Tibial nerve (tissue), 4 donors: Measurements from ENCODE around the gene RBBP5. TPM values are rescaled to one million over a fixed set of nuclear protein-coding genes. Genes with fewer than 3 reads are reported as not detected.
"Not testable (repeated sequence)": the region's sequence is repeated elsewhere in the genome, so short reads cannot be mapped to it uniquely, and the experiment has no call there.

Experiments
- DNase-seq, 2 donors: peaks; one replicate each; pipeline ENCODE4 v3.0.0-alpha.2; 2019; ENCODE audit warnings: low spot score in 2 of 2
- H3K27ac ChIP-seq, 4 donors: fragments of 200-600 bp; sonication (generic) in 3 of 4; one replicate each; pipeline ENCODE4 v1.5.1; 2017 to 2019; ENCODE audit warnings: mild to moderate bottlenecking in 1 of 4
- H3K27me3 ChIP-seq, 2 donors: fragments of 200-600 bp; sonication (generic) in 1 of 2; one replicate each; pipeline versions ENCODE4 v1.5.1 to v1.6.0; 2017 to 2019
- H3K36me3 ChIP-seq, 3 donors: fragments of 200-600 bp; sonication (generic); one replicate each; pipeline ENCODE4 v1.5.1; 2018 to 2019
- H3K4me1 ChIP-seq, 4 donors: fragments of 200-600 bp; sonication (generic) in 3 of 4; one replicate each; pipeline ENCODE4 v1.5.1; 2017 to 2019
- H3K4me3 ChIP-seq, 4 donors: fragments of 200-600 bp; sonication (generic) in 3 of 4; one replicate each; pipeline ENCODE4 v1.5.1; 2017 to 2019; ENCODE audit warnings: mild to moderate bottlenecking in 1 of 4, moderate library complexity in 1 of 4
- H3K9me3 ChIP-seq, 4 donors: fragments of 200-600 bp; sonication (generic) in 3 of 4; one replicate each; pipeline ENCODE4 v1.5.1; 2017 to 2019
- EP300 ChIP-seq, 2 donors: sonication (generic); formaldehyde crosslinking; IDR thresholded peaks; one replicate each; pipeline ENCODE4 v1.6.1; 2017; ENCODE audit warnings: antibody characterized with exemption in 2 of 2, mild to moderate bottlenecking in 1 of 2
- POLR2A ChIP-seq, 2 donors: fragments of 450-650 bp; IDR thresholded peaks; one replicate each; pipeline ENCODE4 v1.6.1; 2017; ENCODE audit warnings: antibody characterized with exemption in 2 of 2, mild to moderate bottlenecking in 2 of 2, moderate library complexity in 2 of 2
- WGBS, 2 donors: methylation state at CpG; one replicate each; pipeline ENCODE4 v1.1.5; 2018; 5-methylcytosine and 5-hydroxymethylcytosine counted together
- total RNA-seq, 4 donors: library from RNA; depleted of rRNA; stranded (reverse); fragments of >200 nt; gene quantifications; one replicate each; pipeline ENCODE4 v1.1.0, GENCODE V29; 2016
- TF ChIP-seq, protein P1 (sequence below), 5 experiments: fragments of 200-600 bp in 3 of 5; fragments of 450-650 bp in 2 of 5; sonication (generic) in 3 of 5; IDR thresholded peaks; one replicate each; pipeline ENCODE4 v1.5.1; 2016 to 2019; ENCODE audit warnings: antibody characterized with exemption in 5 of 5, mild to moderate bottlenecking in 3 of 5, moderate library complexity in 2 of 5

RBBP5 gene
- total RNA-seq, 4 donors from 2014 or later, result 12.5 to 18.4 (median 14.4) TPM

DNA sequence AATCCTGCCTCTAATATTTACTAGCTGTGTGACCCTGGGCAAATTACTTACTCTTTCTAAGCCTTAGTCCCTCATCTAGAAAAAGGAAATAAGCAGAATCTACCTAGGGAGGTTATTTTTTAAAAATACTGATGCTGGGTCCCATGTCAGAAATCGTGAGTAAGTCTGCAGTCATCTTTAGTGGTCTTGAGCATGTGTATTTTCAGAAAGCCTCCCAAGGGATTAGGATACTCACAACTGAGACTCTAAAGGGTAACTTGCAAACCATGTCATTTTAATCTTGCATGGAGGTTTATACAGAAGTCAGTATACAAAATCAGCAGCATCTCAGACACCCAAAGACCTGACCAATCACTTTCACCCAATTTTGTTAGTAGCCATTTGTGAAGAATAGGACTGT is 46.5 kb upstream of the RBBP5 start:
- Histone ChIP-seq H3K4me3 (no peak overlapping the region), H3K4me1 (no peaks in the 10 kb centered on the region), H3K27me3 (no peaks in the 10 kb centered on the region), H3K36me3 (peaks cover 0 to 75% (median 0%) of the 10 kb centered on the region in 3 donors), H3K27ac (no peak overlapping the region), H3K9me3 (no peaks in the 10 kb centered on the region)
- no peak for DNase-seq
- 70 to 75% methylated on average over 1 of the region's 1 CpG for WGBS, 2 donors
- TF ChIP-seq, protein P1, sequence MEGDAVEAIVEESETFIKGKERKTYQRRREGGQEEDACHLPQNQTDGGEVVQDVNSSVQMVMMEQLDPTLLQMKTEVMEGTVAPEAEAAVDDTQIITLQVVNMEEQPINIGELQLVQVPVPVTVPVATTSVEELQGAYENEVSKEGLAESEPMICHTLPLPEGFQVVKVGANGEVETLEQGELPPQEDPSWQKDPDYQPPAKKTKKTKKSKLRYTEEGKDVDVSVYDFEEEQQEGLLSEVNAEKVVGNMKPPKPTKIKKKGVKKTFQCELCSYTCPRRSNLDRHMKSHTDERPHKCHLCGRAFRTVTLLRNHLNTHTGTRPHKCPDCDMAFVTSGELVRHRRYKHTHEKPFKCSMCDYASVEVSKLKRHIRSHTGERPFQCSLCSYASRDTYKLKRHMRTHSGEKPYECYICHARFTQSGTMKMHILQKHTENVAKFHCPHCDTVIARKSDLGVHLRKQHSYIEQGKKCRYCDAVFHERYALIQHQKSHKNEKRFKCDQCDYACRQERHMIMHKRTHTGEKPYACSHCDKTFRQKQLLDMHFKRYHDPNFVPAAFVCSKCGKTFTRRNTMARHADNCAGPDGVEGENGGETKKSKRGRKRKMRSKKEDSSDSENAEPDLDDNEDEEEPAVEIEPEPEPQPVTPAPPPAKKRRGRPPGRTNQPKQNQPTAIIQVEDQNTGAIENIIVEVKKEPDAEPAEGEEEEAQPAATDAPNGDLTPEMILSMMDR (IDR thresholded peaks at IDR 0.05), result no peak
- no peak for TF ChIP-seq POLR2A (IDR thresholded peaks at IDR 0.05)
- TF ChIP-seq EP300 (IDR thresholded peaks at IDR 0.05), result no peak

DNA sequence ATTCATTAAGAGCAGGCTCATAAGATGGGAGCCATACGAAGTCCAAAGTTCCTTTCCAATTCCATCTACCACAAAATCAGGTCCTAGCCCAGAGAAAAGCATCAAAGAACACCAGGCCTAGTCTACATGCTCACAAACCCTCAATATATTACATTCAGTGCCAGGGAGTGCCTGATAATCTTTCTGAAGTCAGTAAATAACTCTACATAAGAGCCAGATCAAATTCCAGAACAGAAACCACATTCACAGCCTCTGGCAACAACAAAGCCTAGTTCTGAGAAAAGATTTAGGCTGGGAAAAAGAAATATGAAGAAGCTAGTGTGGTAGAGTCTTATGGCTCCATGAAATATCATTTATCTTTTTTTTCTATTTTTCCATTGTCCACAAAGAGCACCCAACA is 40.5 kb upstream of the RBBP5 start:
- DNase-seq, result no peak
- Histone ChIP-seq H3K36me3 (peaks cover 0 to 85% (median 39%) of the 10 kb centered on the region in 3 donors), H3K27ac (peak overlapping the region in 2 of 4 donors; percentile 40 to 57), H3K9me3 (no peaks in the 10 kb centered on the region), H3K27me3 (no peaks in the 10 kb centered on the region), H3K4me3 (no peak overlapping the region), H3K4me1 (peaks cover 0 to 11% (median 0%) of the 10 kb centered on the region in 4 donors)
- TF ChIP-seq, protein P1 (IDR thresholded peaks at IDR 0.05), result no peak
- TF ChIP-seq EP300 (IDR thresholded peaks at IDR 0.05) (no peak), POLR2A (IDR thresholded peaks at IDR 0.05) (no peak)
- WGBS, 2 donors, result 45 to 70% methylated on average over 1 of the region's 1 CpG

DNA sequence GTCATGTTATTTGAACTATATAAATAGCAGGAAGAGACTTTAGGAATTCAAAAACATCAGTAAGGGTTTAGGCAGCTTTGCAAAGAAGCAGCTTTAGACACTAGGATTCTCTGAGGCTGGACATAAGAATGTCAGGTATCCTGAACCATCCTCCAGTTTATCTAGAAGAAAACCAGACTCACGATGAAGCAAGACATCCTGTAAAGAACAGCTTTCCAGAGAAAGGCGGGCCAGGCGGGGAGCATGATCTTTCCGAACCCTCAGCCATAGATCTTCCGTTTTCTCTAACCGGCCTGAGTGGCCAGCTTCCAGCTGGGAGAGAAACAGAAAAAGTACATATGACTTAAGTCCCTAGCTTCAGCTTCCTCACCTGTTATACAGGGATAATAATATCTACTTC is 39.3 kb upstream of the RBBP5 start:
- Histone ChIP-seq H3K9me3 (peaks cover 0 to under 1% (median 0%) of the 10 kb centered on the region in 4 donors), H3K27ac (no peak overlapping the region), H3K27me3 (no peaks in the 10 kb centered on the region), H3K4me3 (no peak overlapping the region), H3K4me1 (peaks cover 0 to 11% (median 0%) of the 10 kb centered on the region in 4 donors), H3K36me3 (peaks cover 0 to 88% (median 51%) of the 10 kb centered on the region in 3 donors)
- TF ChIP-seq EP300 (IDR thresholded peaks at IDR 0.05) (no peak), POLR2A (IDR thresholded peaks at IDR 0.05) (no peak)
- TF ChIP-seq, protein P1 (IDR thresholded peaks at IDR 0.05), result no peak
- DNase-seq, result no peak
- WGBS, 2 donors, result 92 to 95% methylated on average over 6 of the region's 6 CpGs

DNA sequence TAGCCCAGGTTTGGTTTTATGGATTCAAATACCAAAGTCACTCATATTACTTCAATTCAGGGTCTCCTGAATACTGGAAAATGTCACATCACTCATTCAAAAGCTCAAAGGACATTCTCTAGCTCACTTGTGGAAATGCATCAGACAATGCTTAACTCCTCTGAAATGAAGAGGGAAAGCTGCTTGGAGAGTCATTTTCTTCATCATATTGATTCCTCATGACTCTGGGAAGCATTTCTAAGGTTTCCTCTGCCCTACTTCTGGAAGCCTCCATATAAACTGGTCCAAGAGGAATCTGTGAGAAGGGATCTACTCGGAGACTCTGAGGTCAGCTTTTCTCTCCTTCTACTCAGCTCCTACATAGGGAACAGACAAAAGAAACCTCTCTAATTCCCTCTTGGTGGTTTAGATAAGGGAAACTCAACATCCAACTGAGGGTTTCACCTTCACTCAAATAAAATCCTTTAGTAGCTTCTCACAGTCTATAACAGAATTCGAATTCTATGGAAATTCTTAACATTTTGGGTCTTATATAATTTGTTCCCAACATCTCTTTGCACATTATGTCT is 36.4 kb upstream of the RBBP5 start:
- DNase-seq, result no peak
- TF ChIP-seq POLR2A (IDR thresholded peaks at IDR 0.05), result no peak
- TF ChIP-seq, protein P1 (IDR thresholded peaks at IDR 0.05), result no peak
- TF ChIP-seq EP300 (IDR thresholded peaks at IDR 0.05), result no peak
- Histone ChIP-seq H3K4me3 (no peak overlapping the region), H3K27ac (no peak overlapping the region), H3K9me3 (peaks cover 0 to 4% (median 0%) of the 10 kb centered on the region in 4 donors), H3K36me3 (peaks cover 0 to 100% (median 58%) of the 10 kb centered on the region in 3 donors), H3K27me3 (no peaks in the 10 kb centered on the region), H3K4me1 (peaks cover 0 to 11% (median 0%) of the 10 kb centered on the region in 4 donors)
- WGBS, 2 donors, result 91 to 97% methylated on average over 2 of the region's 2 CpGs

DNA sequence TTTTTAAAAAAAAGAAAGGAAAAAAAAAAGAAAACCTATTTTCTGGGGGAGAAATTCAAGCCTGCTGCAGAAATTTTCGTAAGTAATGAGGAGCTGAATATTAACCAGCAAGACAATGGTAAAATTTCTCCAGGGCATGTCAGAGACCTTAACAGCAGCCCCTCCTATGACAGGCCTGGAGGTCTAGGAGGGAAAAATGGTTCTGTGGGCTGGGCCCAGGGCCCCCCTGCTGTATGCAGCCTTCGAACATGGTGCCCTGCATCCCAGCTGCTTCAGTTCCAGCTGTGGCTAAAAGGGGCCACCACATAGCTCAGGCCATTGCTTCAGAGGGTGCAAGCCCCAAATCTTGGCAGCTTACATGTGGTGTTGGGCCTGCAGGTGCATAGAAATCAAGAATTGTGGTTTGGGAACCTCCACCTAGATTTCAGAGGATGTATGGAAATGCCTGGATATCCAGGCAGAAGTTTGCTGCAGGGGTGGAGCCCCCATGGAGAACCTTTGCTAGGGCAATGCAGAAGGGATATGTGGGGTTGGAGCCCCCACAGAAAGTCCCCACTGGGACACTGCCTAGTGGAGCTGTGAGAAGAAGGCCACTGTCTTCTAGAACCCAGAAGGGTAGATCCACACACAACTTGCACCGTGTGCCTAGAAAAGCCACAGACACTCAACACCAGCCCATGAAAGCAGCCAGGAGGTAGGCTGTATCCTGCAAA is 34.0 kb upstream of the RBBP5 start:
- not testable (repeated sequence) for H3K4me1 ChIP-seq, H3K4me3 ChIP-seq, DNase-seq, H3K27me3 ChIP-seq, H3K27ac ChIP-seq, H3K9me3 ChIP-seq
- 68 to 79% methylated on average over 3 of the region's 3 CpGs for WGBS, 2 donors
- H3K36me3 ChIP-seq, result peaks cover 0 to 95% (median 45%) of the 10 kb centered on the region in 3 donors
